T-cell (primary cell): ENCODE measurements around the gene KCNQ5. TPM values are rescaled to one million over a fixed set of nuclear protein-coding genes. Genes with fewer than 3 reads are reported as not detected.
"Not testable (repeated sequence)": the region's sequence is repeated elsewhere in the genome, so short reads cannot be mapped to it uniquely, and the experiment has no call there.

Experiments
- ATAC-seq, 4 experiments: fragments of 200-7000 bp in 3 of 4; fragments of 150-1000 bp in 1 of 4; cut with Tn5 transposase; replicated peaks in 1 of 4; 1 replicate in 3 of 4; 2 replicates in 1 of 4; pipeline ENCODE4 v1.10.0; 2021; ENCODE audit warnings: moderate library complexity in 3 of 4, mild to moderate bottlenecking in 2 of 4, moderate number of reproducible peaks in 1 of 4
- CTCF ChIA-PET, 2 donors: fragments of 300-600 bp; sonication (Branson Sonifier 250); formaldehyde crosslinking; loops; one replicate each; lab custom pipeline; 2022; ENCODE audit warnings: antibody characterized with exemption in 2 of 2; lab: Charles Lee
- POLR2A ChIA-PET, 2 donors: fragments of 300-600 bp; sonication (Branson Sonifier 250); formaldehyde crosslinking; loops; one replicate each; lab custom pipeline; 2022; ENCODE audit warnings: antibody characterized with exemption in 2 of 2; lab: Charles Lee
- DNase-seq, 35 experiments: peaks; one replicate each; pipeline versions ENCODE4 v3.0.0 to v3.0.0-alpha.2; 2013 to 2023
- H3K27ac ChIP-seq: one replicate; pipeline ENCODE4 v1.5.1; 2013; ENCODE audit warnings: low read length
- H3K27me3 ChIP-seq, 2 experiments: replicated peaks in 1 of 2; 1 replicate in 1 of 2; 2 replicates in 1 of 2; pipeline versions ENCODE4 v1.6.1 to v1.7.0; 2013; ENCODE audit warnings: low read length in 1 of 2, mixed read lengths in 1 of 2; ENCODE audit not compliant: control insufficient read depth in 2 of 2, insufficient read depth in 2 of 2; ENCODE audit errors: extremely low read depth in 1 of 2
- H3K36me3 ChIP-seq, 2 donors: 1 replicate in 1 of 2; 2 replicates in 1 of 2; pipeline versions ENCODE4 v1.6.1 to v1.7.0; 2013; ENCODE audit warnings: low read length in 1 of 2; ENCODE audit not compliant: control insufficient read depth in 2 of 2, insufficient read depth in 1 of 2; ENCODE audit errors: extremely low read depth in 1 of 2
- H3K4me1 ChIP-seq, 2 experiments: 1 replicate in 1 of 2; 2 replicates in 1 of 2; pipeline versions ENCODE4 v1.6.1 to v1.7.0; 2013; ENCODE audit warnings: low read length in 2 of 2, mixed read lengths in 1 of 2; ENCODE audit not compliant: insufficient read depth in 2 of 2, control insufficient read depth in 1 of 2; ENCODE audit errors: extremely low read depth in 1 of 2
- H3K4me3 ChIP-seq, 2 donors: 1 replicate in 1 of 2; 2 replicates in 1 of 2; pipeline versions ENCODE4 v1.5.1 to v1.7.0; 2013; ENCODE audit warnings: mild to moderate bottlenecking in 2 of 2, low read length in 1 of 2, moderate library complexity in 1 of 2; ENCODE audit not compliant: control insufficient read depth in 1 of 2; ENCODE audit errors: extremely low read depth in 1 of 2
- H3K9me3 ChIP-seq: 2 replicates; pipeline ENCODE4 v1.7.0; 2013
- H3K27ac Mint-ChIP-seq, 2 donors: one replicate each; pipeline ENCODE4 v1.8.0; 2020 to 2021; ENCODE audit warnings: mild to moderate bottlenecking in 2 of 2, mixed read lengths in 2 of 2
- H3K27me3 Mint-ChIP-seq, 2 donors: one replicate each; pipeline ENCODE4 v1.8.0; 2021 to 2022; ENCODE audit warnings: mixed read lengths in 2 of 2
- H3K36me3 Mint-ChIP-seq: one replicate; pipeline ENCODE4 v1.8.0; 2021; ENCODE audit warnings: mixed read lengths
- H3K4me1 Mint-ChIP-seq, 3 donors: one replicate each; pipeline ENCODE4 v1.8.0; 2020 to 2022; ENCODE audit warnings: mixed read lengths in 3 of 3, mild to moderate bottlenecking in 1 of 3
- H3K4me3 Mint-ChIP-seq, 3 donors: one replicate each; pipeline ENCODE4 v1.8.0; 2020 to 2022; ENCODE audit warnings: mild to moderate bottlenecking in 3 of 3, mixed read lengths in 3 of 3, moderate library complexity in 3 of 3
- H3K9me3 Mint-ChIP-seq, 3 donors: one replicate each; pipeline ENCODE4 v1.8.0; 2020 to 2022; ENCODE audit warnings: mixed read lengths in 3 of 3
- WGBS: methylation state at CpG from one replicate; pipeline ENCODE4 v1.1.5; 2013; ENCODE audit warnings: missing lambda C conversion rate; ENCODE audit not compliant: insufficient coverage; 5-methylcytosine and 5-hydroxymethylcytosine counted together
- total RNA-seq, 35 experiments: library from RNA in 6 of 35; stranded (reverse) in 6 of 35; fragments of 120-200 nt in 1 of 35; gene quantifications; one replicate each; pipeline versions ENCODE4 v1.2.1 to v1.2.4 and lab custom pipeline; 2013 to 2026

Gene KCNQ5
- total RNA-seq, 5 donors from 2014 or later (not counting 1 experiment from before 2014, with no cell fraction given): 3.5 to 5.3 (median 4.3) TPM

DNA sequence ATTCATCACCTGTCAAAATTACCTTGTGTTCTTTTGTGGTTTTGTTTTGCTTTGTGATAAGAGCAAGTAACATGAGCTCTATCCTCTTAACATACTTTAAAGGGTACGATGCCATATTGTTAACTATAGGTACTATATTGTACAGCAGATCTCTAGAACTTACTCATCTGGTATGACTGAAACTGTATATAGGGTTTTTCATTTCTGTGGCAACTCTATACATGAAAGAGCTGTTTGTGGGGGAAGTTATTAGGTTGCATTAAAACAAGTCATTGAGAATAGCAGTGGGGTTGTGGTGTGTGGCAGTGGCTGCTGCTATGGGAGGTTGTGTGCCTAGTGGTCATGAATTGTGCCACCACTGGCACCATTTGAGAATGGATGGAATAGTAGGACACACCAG, 268.4 kb downstream of the KCNQ5 start:
- Histone ChIP-seq H3K27me3 (no peaks in the 10 kb centered on the region), H3K36me3 (no peaks in the 10 kb centered on the region), H3K4me3 (no peak overlapping the region), H3K27ac (no peak overlapping the region), H3K4me1 (no peaks in the 10 kb centered on the region), H3K9me3 (no peaks in the 10 kb centered on the region)
- Mint-ChIP-seq H3K27me3 (no peaks in the 10 kb centered on the region), H3K9me3 (peaks cover 7 to 11% (median 10%) of the 10 kb centered on the region in 3 donors), H3K4me1 (no peaks in the 10 kb centered on the region), H3K27ac (no peak overlapping the region), H3K36me3 (peaks cover 10% of the 10 kb centered on the region), H3K4me3 (no peak overlapping the region)
- CTCF ChIA-PET: no interaction called here
- ATAC-seq (no peak), DNase-seq (no peak)
- WGBS: no CpG with 5 or more reads among the region's 1 CpG
- POLR2A ChIA-PET: no interaction called here

DNA sequence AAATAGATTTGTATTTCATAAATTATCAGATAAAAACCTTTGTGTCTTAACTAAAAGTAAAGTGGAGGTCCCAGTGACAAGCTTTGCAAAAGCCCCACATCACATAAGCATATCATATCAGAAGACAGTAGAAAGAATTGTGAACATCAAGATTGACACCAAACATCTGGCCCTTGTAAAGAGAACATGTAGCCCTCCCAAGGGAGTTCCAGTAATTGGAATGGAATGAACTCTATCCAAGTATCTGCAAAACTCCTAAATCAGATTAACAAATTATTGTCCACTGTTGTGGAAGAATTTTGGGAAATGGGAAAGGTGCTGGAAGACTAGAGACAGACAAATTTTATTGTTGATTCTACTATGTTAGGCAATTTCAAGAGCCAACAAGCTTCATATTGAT, 268.8 kb downstream of the KCNQ5 start:
- H3K27ac Mint-ChIP-seq: no peak overlapping the region
- POLR2A ChIA-PET: no interaction called here
- peaks cover 8% of the 10 kb centered on the region for H3K36me3 Mint-ChIP-seq
- Histone ChIP-seq H3K36me3 (no peaks in the 10 kb centered on the region), H3K9me3 (no peaks in the 10 kb centered on the region), H3K4me3 (no peak overlapping the region), H3K27me3 (no peaks in the 10 kb centered on the region), H3K27ac (no peak overlapping the region), H3K4me1 (no peaks in the 10 kb centered on the region)
- no peaks in the 10 kb centered on the region for H3K27me3 Mint-ChIP-seq
- peaks cover 5 to 10% (median 9%) of the 10 kb centered on the region in 3 donors for H3K9me3 Mint-ChIP-seq
- H3K4me1 Mint-ChIP-seq: no peaks in the 10 kb centered on the region
- H3K4me3 Mint-ChIP-seq: no peak overlapping the region
- CTCF ChIA-PET: no interaction called here
- DNase-seq: no peak
- no peak for ATAC-seq

DNA sequence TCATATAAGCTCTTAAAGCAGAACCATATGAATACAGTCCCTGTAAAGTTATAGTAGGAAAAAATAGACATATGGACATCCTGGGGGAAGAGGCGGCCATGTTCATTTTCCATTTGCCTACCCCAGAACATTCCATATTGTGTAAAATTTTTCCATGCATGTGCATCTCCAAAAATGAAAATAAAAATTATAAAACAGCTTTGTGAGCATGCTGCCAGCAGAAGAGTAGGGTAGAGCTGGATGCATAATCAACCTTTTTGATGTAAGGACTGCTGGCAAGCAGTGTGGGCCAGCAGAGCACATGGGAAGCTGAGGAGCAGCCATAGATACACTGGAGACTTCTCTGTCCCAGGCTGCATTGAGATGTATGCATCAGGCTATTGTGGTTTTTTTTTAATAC, 271.0 kb downstream of the KCNQ5 start:
- no peaks in the 10 kb centered on the region for H3K36me3 ChIP-seq
- ChIA-PET POLR2A (no interaction called here), CTCF (interaction anchor here in 1 of 2 donors (0.7 kb wide), 1 partner anchor 276 kb away, joined by 3 read pairs; no protein-coding TSS in a partner anchor)
- Mint-ChIP-seq H3K4me1 (no peaks in the 10 kb centered on the region), H3K9me3 (peaks cover 2 to 11% (median 8%) of the 10 kb centered on the region in 3 donors), H3K4me3 (no peak overlapping the region), H3K36me3 (peaks cover 8% of the 10 kb centered on the region), H3K27me3 (no peaks in the 10 kb centered on the region), H3K27ac (no peak overlapping the region)
- ATAC-seq (no peak), DNase-seq (no peak)
- no peak overlapping the region for H3K4me3 ChIP-seq
- no peak overlapping the region for H3K27ac ChIP-seq
- H3K4me1 ChIP-seq: no peaks in the 10 kb centered on the region
- H3K27me3 ChIP-seq: no peaks in the 10 kb centered on the region
- H3K9me3 ChIP-seq: no peaks in the 10 kb centered on the region
- WGBS: no CpG with 5 or more reads among the region's 1 CpG

DNA sequence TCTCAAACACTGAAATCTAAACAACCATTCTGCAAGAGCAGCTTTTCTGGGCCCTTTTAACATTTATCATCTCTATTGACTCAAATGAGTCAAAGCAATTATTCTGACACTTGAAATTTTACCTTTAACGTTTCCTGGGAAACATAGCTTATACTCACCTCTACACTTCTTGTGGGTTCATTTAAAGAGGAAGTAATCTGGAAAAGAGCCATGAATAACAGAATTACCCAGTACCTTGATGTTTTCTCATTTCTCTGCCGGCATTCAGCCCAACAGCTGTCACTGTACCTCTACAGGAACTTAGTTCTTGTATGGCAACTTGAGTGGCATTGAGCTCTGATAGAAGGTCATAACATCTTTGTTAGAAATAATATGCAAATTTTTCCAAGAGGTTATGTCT, 272.2 kb downstream of the KCNQ5 start:
- Mint-ChIP-seq H3K36me3 (peaks cover 17% of the 10 kb centered on the region), H3K9me3 (peaks cover 6 to 16% (median 8%) of the 10 kb centered on the region in 3 donors), H3K27ac (no peak overlapping the region), H3K27me3 (no peaks in the 10 kb centered on the region), H3K4me1 (no peaks in the 10 kb centered on the region), H3K4me3 (no peak overlapping the region)
- no peak for ATAC-seq
- WGBS: no CpG with 5 or more reads among the region's 2 CpGs
- H3K27me3 ChIP-seq: no peaks in the 10 kb centered on the region
- ChIA-PET POLR2A (no interaction called here), CTCF (no interaction called here)
- H3K4me3 ChIP-seq: no peak overlapping the region
- no peaks in the 10 kb centered on the region for H3K4me1 ChIP-seq
- no peaks in the 10 kb centered on the region for H3K36me3 ChIP-seq
- no peaks in the 10 kb centered on the region for H3K9me3 ChIP-seq
- no peak for DNase-seq
- H3K27ac ChIP-seq: no peak overlapping the region

DNA sequence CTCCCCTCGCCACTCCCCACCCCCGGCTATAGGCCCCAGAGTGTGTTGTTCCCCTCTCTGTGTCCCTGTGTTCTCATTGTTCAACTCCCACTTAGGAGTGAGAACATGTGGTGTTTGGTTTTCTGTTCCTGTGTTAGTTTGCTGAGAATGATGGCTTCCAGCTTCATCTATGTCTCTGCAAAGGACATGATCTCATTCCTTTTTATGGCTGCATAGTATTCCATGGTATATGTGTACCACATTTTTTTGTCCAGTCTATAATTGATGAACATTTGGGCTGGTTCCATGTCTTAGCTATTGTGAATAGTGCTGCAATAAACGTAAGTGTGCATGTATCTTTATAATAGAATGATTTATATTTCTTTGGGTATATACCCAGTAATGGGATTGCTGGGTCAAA, 276.4 kb downstream of the KCNQ5 start:
- H3K4me3 Mint-ChIP-seq, CTCF ChIA-PET, DNase-seq, H3K27me3 ChIP-seq, ATAC-seq, H3K27ac Mint-ChIP-seq, POLR2A ChIA-PET, H3K27ac ChIP-seq, H3K4me1 ChIP-seq, H3K4me1 Mint-ChIP-seq, H3K27me3 Mint-ChIP-seq, H3K4me3 ChIP-seq, H3K36me3 ChIP-seq, H3K9me3 ChIP-seq: not testable (repeated sequence)
- peaks cover 24% of the 10 kb centered on the region for H3K36me3 Mint-ChIP-seq
- H3K9me3 Mint-ChIP-seq: peaks cover 7 to 16% (median 10%) of the 10 kb centered on the region in 3 donors
- WGBS: no CpG with 5 or more reads among the region's 3 CpGs

DNA sequence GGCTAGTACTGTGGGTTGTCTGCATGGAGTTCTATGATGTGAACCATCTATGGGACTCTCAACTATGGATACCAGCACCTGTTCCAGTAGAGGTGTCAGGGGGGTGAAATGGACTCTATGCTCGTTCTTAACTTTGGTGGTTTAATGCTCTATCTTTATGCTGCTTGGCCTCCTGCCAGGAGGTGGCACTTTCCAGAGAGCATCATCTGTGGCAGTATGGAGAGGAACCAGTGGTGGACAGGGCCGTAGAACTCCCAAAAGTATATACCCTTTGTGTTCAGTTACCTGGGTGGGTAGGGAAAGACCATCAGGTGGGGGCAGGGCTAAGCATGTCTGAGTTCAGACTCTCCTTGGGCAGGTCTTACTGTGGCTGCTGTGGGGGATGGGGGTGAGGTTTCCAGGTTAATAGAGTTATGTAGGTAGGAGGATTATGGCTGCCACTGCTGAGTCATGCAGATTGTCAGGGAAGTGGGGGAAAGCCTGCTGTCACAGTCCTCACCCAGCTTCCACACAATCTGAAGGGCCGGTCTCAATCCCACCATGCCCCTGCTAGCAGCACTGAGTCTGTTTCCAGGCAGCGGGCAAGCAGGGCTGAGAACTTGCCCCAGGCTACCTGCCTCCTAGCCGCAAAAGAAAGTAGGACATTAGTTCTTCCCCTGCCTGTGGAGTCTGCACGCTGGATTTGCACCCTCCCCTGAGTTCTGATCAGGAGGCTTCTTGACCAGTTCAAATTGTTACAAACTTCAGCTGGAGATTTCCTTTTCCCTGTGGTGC, 284.0 kb downstream of the KCNQ5 start:
- POLR2A ChIA-PET: no interaction called here
- H3K4me3 Mint-ChIP-seq: no peak overlapping the region
- H3K4me3 ChIP-seq: no peak overlapping the region
- no peak overlapping the region for H3K27ac ChIP-seq
- no peaks in the 10 kb centered on the region for H3K27me3 Mint-ChIP-seq
- CTCF ChIA-PET: no interaction called here
- no peak for ATAC-seq
- no peaks in the 10 kb centered on the region for H3K4me1 Mint-ChIP-seq
- H3K27me3 ChIP-seq: no peaks in the 10 kb centered on the region
- WGBS: 93% methylated on average over 5 of the region's 6 CpGs
- no peaks in the 10 kb centered on the region for H3K36me3 ChIP-seq
- no peaks in the 10 kb centered on the region for H3K4me1 ChIP-seq
- DNase-seq: no peak
- H3K9me3 ChIP-seq: no peaks in the 10 kb centered on the region
- peaks cover 11% of the 10 kb centered on the region for H3K36me3 Mint-ChIP-seq
- peaks cover 0 to 5% (median 2%) of the 10 kb centered on the region in 3 donors for H3K9me3 Mint-ChIP-seq
- no peak overlapping the region for H3K27ac Mint-ChIP-seq
